HG03457 (cell line): ENCODE data around the gene U2AF2.

Experiments
- ATAC-seq: cut with Tn5 transposase; IDR thresholded peaks from one replicate; pipeline ENCODE4 v1.9.1; 2021; ENCODE audit warnings: moderate number of reproducible peaks; ENCODE audit not compliant: unreplicated experiment

The U2AF2 gene

GRCh38 chr19:55673465-55673864 is 18.6 kb downstream of the U2AF2 start:
- no peak for ATAC-seq

GRCh38 chr19:55673889-55674288 is 19.1 kb downstream of the U2AF2 start:
- no peak for ATAC-seq

GRCh38 chr19:55674459-55674840 is 19.6 kb downstream of the U2AF2 start:
- no peak for ATAC-seq

- ATAC-seq, result peak; percentile 40
Observed at GRCh38 chr19:55674841-55675660, 20.2 kb downstream of the U2AF2 start, which contains the start of gene EPN1. Gene EPN1, plus strand, starts transcription at chr19:55675226. Its CDS starts 3,402 bp downstream, at chr19:55678628.

- no peak for ATAC-seq
Observed at GRCh38 chr19:55675661-55676354, 21.0 kb downstream of the U2AF2 start.

- ATAC-seq, result no peak
Observed at GRCh38 chr19:55676383-55676782, 21.5 kb downstream of the U2AF2 start.

- no peak for ATAC-seq
Observed at GRCh38 chr19:55676889-55677505, 22.2 kb downstream of the U2AF2 start.

- no peak for ATAC-seq
Observed at GRCh38 chr19:55677572-55678028, 22.8 kb downstream of the U2AF2 start.

- peak; percentile 55 for ATAC-seq
Observed at GRCh38 chr19:55678121-55678671, 23.4 kb downstream of the U2AF2 start.

GRCh38 chr19:55679343-55680257 is 24.8 kb downstream of the U2AF2 start:
- ATAC-seq, result no peak

- no peak for ATAC-seq
Observed at GRCh38 chr19:55680339-55681130, 25.7 kb downstream of the U2AF2 start.

- ATAC-seq, result no peak
Observed at GRCh38 chr19:55681131-55682092, 26.6 kb downstream of the U2AF2 start.

GRCh38 chr19:55683449-55684261 is 28.8 kb downstream of the U2AF2 start:
- no peak for ATAC-seq

GRCh38 chr19:55684946-55685681 is 30.3 kb downstream of the U2AF2 start:
- ATAC-seq, result no peak

GRCh38 chr19:55685776-55686175 is 30.9 kb downstream of the U2AF2 start:
- ATAC-seq, result no peak

GRCh38 chr19:55686311-55687050 is 31.6 kb downstream of the U2AF2 start:
- ATAC-seq, result no peak
